SK-N-SH (cell line): ENCODE measurements around the gene NTSR1. TPM values are rescaled to one million over a fixed set of nuclear protein-coding genes. Genes with fewer than 3 reads are reported as not detected.

Experiments used
- CTCF ChIA-PET: fragments of 300-600, 350-600 bp; formaldehyde crosslinking; extraction: SDS; loops from one replicate; lab custom pipeline; 2021; lab: Yijun Ruan, JAX
- POLR2A ChIA-PET: fragments of 350-600 bp; sonication (Branson Sonifier 250); formaldehyde crosslinking; extraction: SDS; loops from one replicate; lab custom pipeline; 2020; ENCODE audit warnings: antibody characterized with exemption, inconsistent platforms; lab: Yijun Ruan, JAX
- DNase-seq: peaks from one replicate; pipeline ENCODE4 v3.0.0; 2012
- H2AFZ ChIP-seq: fragments of 200-600 bp; sonication (generic); 2 replicates; pipeline ENCODE4 v1.8.1; 2016; ENCODE audit warnings: antibody characterized with exemption, mild to moderate bottlenecking, low read depth
- H3F3A ChIP-seq: fragments of 200-600 bp; sonication (generic); replicated peaks from 2 replicates; pipeline ENCODE3; 2016; ENCODE audit warnings: antibody characterized with exemption, mild to moderate bottlenecking; ENCODE audit not compliant: insufficient read depth
- H3K27ac ChIP-seq, 2 experiments: fragments of 200-500 bp in 1 of 2; fragments of 200-600 bp in 1 of 2; sonication (Bioruptor generic) in 1 of 2; sonication (generic), shearing (Covaris generic) in 1 of 2; 2 replicates each; pipeline versions ENCODE4 v1.5.1 to v1.6.1; 2014 to 2016; ENCODE audit warnings: low read depth in 2 of 2, inconsistent platforms in 1 of 2, low read length in 1 of 2, mild to moderate bottlenecking in 1 of 2, mixed read lengths in 1 of 2
- H3K27me3 ChIP-seq: fragments of 200-600 bp; sonication (generic), shearing (Covaris generic); 2 replicates; pipeline ENCODE4 v1.6.1; 2016; ENCODE audit warnings: mixed run types; ENCODE audit not compliant: insufficient read depth
- H3K36me3 ChIP-seq, 2 experiments: fragments of 200-500 bp in 1 of 2; fragments of 200-600 bp in 1 of 2; sonication (Bioruptor generic) in 1 of 2; sonication (generic) in 1 of 2; replicated peaks in 1 of 2; 2 replicates each; pipeline versions ENCODE3 to v1.5.1; 2014 to 2016; ENCODE audit warnings: low read length in 1 of 2, mild to moderate bottlenecking in 1 of 2; ENCODE audit not compliant: insufficient read depth in 2 of 2, control insufficient read depth in 1 of 2
- H3K4me1 ChIP-seq, 2 experiments: fragments of 200-500 bp in 1 of 2; fragments of 200-600 bp in 1 of 2; sonication (Bioruptor generic) in 1 of 2; sonication (generic), shearing (Covaris generic) in 1 of 2; 2 replicates each; pipeline versions ENCODE4 v1.5.1 to v1.6.1; 2014 to 2016; ENCODE audit warnings: low read depth in 1 of 2, low read length in 1 of 2, mixed run types in 1 of 2; ENCODE audit not compliant: insufficient read depth in 2 of 2, control insufficient read depth in 1 of 2
- H3K4me2 ChIP-seq: fragments of 200-600 bp; sonication (generic), shearing (Covaris generic); 2 replicates; pipeline ENCODE4 v1.6.1; 2017; ENCODE audit warnings: mixed run types
- H3K4me3 ChIP-seq, 2 experiments: fragments of 200-500 bp in 1 of 2; fragments of 200-600 bp in 1 of 2; sonication (Bioruptor generic) in 1 of 2; sonication (generic), shearing (Covaris generic) in 1 of 2; 2 replicates each; pipeline versions ENCODE4 v1.5.1 to v1.8.1; 2014 to 2016; ENCODE audit warnings: low read depth in 2 of 2, inconsistent platforms in 1 of 2, low read length in 1 of 2, mild to moderate bottlenecking in 1 of 2, mixed read lengths in 1 of 2, moderate library complexity in 1 of 2
- H3K79me2 ChIP-seq: fragments of 200-600 bp; sonication (generic); 2 replicates; pipeline ENCODE4 v1.8.1; 2017; ENCODE audit warnings: mild to moderate bottlenecking; ENCODE audit not compliant: insufficient read depth
- H3K9ac ChIP-seq: fragments of 200-600 bp; sonication (generic); 2 replicates; pipeline ENCODE4 v1.6.1; 2017; ENCODE audit warnings: mixed run types
- H3K9me2 ChIP-seq: fragments of 200-600 bp; sonication (generic); 2 replicates; pipeline ENCODE4 v1.6.1; 2017; ENCODE audit warnings: mixed run types
- H3K9me3 ChIP-seq: fragments of 200-600 bp; sonication (generic); 2 replicates; pipeline ENCODE4 v1.6.1; 2017; ENCODE audit warnings: mixed run types, mild to moderate bottlenecking, moderate library complexity
- H4K20me1 ChIP-seq: fragments of 200-600 bp; sonication (generic); 2 replicates; pipeline ENCODE4 v1.6.1; 2017; ENCODE audit warnings: mild to moderate bottlenecking, mixed run types; ENCODE audit not compliant: insufficient read depth
- CHD2 ChIP-seq: fragments of 150-350 bp; IDR thresholded peaks from 2 replicates; pipeline ENCODE4 v1.6.1; 2018; ENCODE audit warnings: low read length; ENCODE audit not compliant: partially characterized antibody
- ELF1 ChIP-seq: IDR thresholded peaks from 2 replicates; pipeline ENCODE4 v1.4.0; 2012
- EP300 ChIP-seq, 2 experiments: IDR thresholded peaks; 2 replicates each; pipeline versions ENCODE4 v1.4.0 to v1.6.1; 2012; ENCODE audit warnings: borderline replicate concordance in 1 of 2, low read depth in 1 of 2, low read length in 1 of 2
- FOSL2 ChIP-seq: IDR thresholded peaks from 2 replicates; pipeline ENCODE4 v1.4.0; 2012; ENCODE audit warnings: low read depth, mild to moderate bottlenecking, moderate library complexity, borderline replicate concordance
- FOXJ3 ChIP-seq: sonication (generic); formaldehyde crosslinking; IDR thresholded peaks from 2 replicates; pipeline ENCODE4 v1.5.1; 2020; ENCODE audit warnings: mild to moderate bottlenecking, missing genetic modification reagents
- FOXM1 ChIP-seq: IDR thresholded peaks from 2 replicates; pipeline ENCODE4 v1.4.0; 2012; ENCODE audit warnings: low read depth, mild to moderate bottlenecking
- GABPA ChIP-seq: IDR thresholded peaks from 2 replicates; pipeline ENCODE4 v1.4.0; 2012; ENCODE audit warnings: low read depth, mild to moderate bottlenecking
- IRF3 ChIP-seq: fragments of 150-350 bp; IDR thresholded peaks from 2 replicates; pipeline ENCODE4 v1.6.1; 2016; ENCODE audit warnings: mild to moderate bottlenecking, low read depth, low read length
- JUND ChIP-seq: IDR thresholded peaks from 2 replicates; pipeline ENCODE4 v1.4.0; 2012
- MAX ChIP-seq: IDR thresholded peaks from 2 replicates; pipeline ENCODE4 v1.4.0; 2012; ENCODE audit warnings: low read depth
- MXI1 ChIP-seq: IDR thresholded peaks from 2 replicates; pipeline ENCODE4 v1.6.1; 2012; ENCODE audit warnings: mild to moderate bottlenecking, low read depth, low read length, improper control_type of control experiment
- NFIC ChIP-seq: IDR thresholded peaks from 2 replicates; pipeline ENCODE4 v1.4.0; 2012; ENCODE audit warnings: borderline replicate concordance
- POLR2AphosphoS5 ChIP-seq: IDR thresholded peaks from 2 replicates; pipeline ENCODE4 v1.6.1; 2012; ENCODE audit warnings: low read depth, low read length
- RCOR1 ChIP-seq: fragments of 150-350 bp; IDR thresholded peaks from 2 replicates; pipeline ENCODE4 v1.6.1; 2017; ENCODE audit warnings: antibody characterized with exemption, low read length
- RFX5 ChIP-seq: IDR thresholded peaks from 2 replicates; pipeline ENCODE4 v1.6.1; 2012; ENCODE audit warnings: mild to moderate bottlenecking, improper control_type of control experiment, low read length
- TEAD4 ChIP-seq: IDR thresholded peaks from 2 replicates; pipeline ENCODE4 v1.4.0; 2012; ENCODE audit warnings: mild to moderate bottlenecking, borderline replicate concordance; ENCODE audit not compliant: insufficient read depth
- USF1 ChIP-seq: IDR thresholded peaks from 2 replicates; pipeline ENCODE4 v1.4.0; 2012; ENCODE audit warnings: low read depth, borderline replicate concordance
- USF2 ChIP-seq: fragments of 150-350 bp; IDR thresholded peaks from 2 replicates; pipeline ENCODE4 v1.6.1; 2017; ENCODE audit warnings: antibody characterized with exemption, low read length, low read depth, borderline replicate concordance
- ZBTB33 ChIP-seq: IDR thresholded peaks from 2 replicates; pipeline ENCODE4 v1.4.0; 2012; ENCODE audit warnings: low read depth, borderline replicate concordance
- WGBS: methylation state at CpG from one replicate; pipeline ENCODE4 v1.1.6; 2017; ENCODE audit warnings: low lambda C conversion rate; 5-methylcytosine and 5-hydroxymethylcytosine counted together
- polyA plus RNA-seq, 3 experiments: library from polyadenylated mRNA; depleted of rRNA; stranded (reverse); fragments of >200 nt; gene quantifications; 2 replicates each; pipeline ENCODE4 v1.2.3, GENCODE V29; 2012

The NTSR1 gene
- polyA plus RNA-seq, 1 of the 3 experiments (the other 2 are of a cell fraction), result 8.2 TPM

GRCh38 chr20:62735331-62735821 lies 26.7 kb downstream of the NTSR1 start (continued):
- TF ChIP-seq GABPA, result no peak
- TF ChIP-seq, all 33 proteins: peak for 0

GRCh38 chr20:62736026-62736406 lies 27.4 kb downstream of the NTSR1 start:
- no peaks in the 10 kb centered on the region for H3K27me3 ChIP-seq

More at GRCh38 chr20:62736026-62736406, 27.4 kb downstream of the NTSR1 start:
- no peak for TF ChIP-seq CHD2
- no peak for TF ChIP-seq FOXJ3
- no peak for TF ChIP-seq USF2
- no peak for TF ChIP-seq NFIC
- no peak for TF ChIP-seq IRF3
- no peak for TF ChIP-seq JUND
- no peak for TF ChIP-seq EP300 (IDR thresholded peaks at IDR 0.05; ENCODE audit: borderline replicate concordance in 1 of 2, low read depth in 1 of 2, low read length in 1 of 2)
- no peak for TF ChIP-seq RFX5
- TF ChIP-seq ZBTB33, result no peak
- TF ChIP-seq RCOR1, result no peak
- no peak for TF ChIP-seq FOXM1
- TF ChIP-seq TEAD4, result no peak
- TF ChIP-seq MXI1, result no peak
- no peak for TF ChIP-seq POLR2AphosphoS5
- no peak for TF ChIP-seq MAX
- TF ChIP-seq ELF1, result no peak
- no peak for TF ChIP-seq USF1
- no peak for TF ChIP-seq FOSL2
- TF ChIP-seq GABPA, result no peak
- TF ChIP-seq, all 33 proteins: peak for 0
- Histone ChIP-seq H3K9me2 (no peaks in the 10 kb centered on the region), H3K79me2 (no peaks in the 10 kb centered on the region), H3K9ac (no peak overlapping the region), H3K4me3 (no peak overlapping the region), H3K4me2 (no peak overlapping the region), H3K27ac (no peak overlapping the region), H3K36me3 (no peaks in the 10 kb centered on the region), H3F3A (peaks cover 8% of the 10 kb centered on the region), H3K9me3 (no peaks in the 10 kb centered on the region), H4K20me1 (no peaks in the 10 kb centered on the region), H3K4me1 (peaks cover 10 to 24% of the 10 kb centered on the region in 2 experiments; a peak in 3 of 4 replicates), H2AFZ (no peak overlapping the region)
- ChIA-PET POLR2A (no interaction called here), CTCF (interaction anchor here (4.2 kb wide), 1 partner anchor 55 kb away, joined by 17 read pairs; no protein-coding TSS in a partner anchor)
- 88% methylated on average over 5 of the region's 8 CpGs for WGBS
- DNase-seq, result no peak
